Measurements from ENCODE around the gene LBX1.

LBX1 gene, protein sequence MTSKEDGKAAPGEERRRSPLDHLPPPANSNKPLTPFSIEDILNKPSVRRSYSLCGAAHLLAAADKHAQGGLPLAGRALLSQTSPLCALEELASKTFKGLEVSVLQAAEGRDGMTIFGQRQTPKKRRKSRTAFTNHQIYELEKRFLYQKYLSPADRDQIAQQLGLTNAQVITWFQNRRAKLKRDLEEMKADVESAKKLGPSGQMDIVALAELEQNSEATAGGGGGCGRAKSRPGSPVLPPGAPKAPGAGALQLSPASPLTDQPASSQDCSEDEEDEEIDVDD

DNA sequence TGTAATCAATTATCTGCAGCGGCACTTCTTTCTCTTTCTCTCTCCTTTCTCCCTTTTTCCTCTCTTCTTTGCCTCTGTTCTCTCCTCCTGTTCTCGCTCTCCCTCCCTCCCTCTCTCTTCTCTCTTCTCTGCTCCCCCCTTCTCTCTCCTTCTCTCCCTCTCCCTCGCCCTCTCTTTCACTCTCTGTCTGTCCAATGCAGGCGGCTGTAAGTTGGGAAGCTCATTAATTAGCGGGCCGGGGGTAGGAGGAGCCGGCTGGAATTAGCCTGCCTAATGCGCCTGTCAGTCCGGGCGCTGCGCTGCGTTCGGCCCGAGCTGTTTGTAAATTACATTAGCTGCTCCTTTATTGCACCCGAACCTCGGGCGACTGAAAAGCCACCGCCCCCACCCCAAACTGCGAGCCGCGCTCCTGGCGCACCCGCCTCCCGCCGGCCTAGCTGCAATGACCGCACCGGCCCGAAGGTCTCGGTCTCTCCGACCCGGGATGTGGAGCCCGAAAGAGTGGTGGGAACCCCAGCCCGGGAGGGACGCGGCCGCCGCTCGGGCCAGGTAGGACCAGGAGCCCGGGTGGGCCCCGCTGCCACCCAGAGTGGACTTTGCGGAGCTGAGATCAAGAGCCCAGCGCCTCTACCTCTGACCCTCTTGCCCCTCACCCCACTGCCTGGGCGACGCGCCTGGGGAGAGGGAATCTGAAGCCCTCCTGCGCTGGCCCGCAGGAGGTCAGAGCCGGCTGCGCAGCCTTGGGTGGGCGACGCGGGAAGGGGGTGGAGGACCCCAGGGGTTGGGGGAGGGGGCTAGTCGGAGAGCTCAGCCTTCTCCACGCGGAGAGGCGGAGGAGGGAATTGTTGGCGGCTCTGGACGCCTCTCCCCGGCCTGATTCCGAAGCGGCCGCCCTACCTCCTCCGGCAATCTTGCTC lies at the start of gene LBX1:
TSS of gene LBX1 (minus strand) at position 198 of the 917 bp plus-strand sequence. CDS start 648 bp downstream, outside the sequence.
- DNase-seq, result no peak

DNA sequence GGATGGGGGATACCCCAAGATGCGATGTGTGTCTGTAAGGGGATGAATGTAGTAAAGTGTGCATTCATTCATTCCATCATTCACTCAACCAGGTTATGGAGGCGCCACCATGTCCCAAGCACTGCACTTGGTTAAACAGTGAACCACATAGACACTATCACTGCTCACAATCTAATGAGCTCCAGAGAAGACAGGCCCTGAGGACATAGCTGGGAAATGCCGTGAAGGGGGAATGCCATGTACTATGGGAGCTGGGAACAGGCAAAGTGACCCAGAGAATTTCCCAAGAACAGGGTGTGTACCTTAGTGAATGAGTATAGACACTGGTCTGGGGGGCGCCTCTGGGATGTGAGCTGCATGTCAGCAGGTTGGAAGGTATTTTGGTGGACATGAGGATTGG lies 44.5 kb upstream of the LBX1 start:
- no peak for DNase-seq

DNA sequence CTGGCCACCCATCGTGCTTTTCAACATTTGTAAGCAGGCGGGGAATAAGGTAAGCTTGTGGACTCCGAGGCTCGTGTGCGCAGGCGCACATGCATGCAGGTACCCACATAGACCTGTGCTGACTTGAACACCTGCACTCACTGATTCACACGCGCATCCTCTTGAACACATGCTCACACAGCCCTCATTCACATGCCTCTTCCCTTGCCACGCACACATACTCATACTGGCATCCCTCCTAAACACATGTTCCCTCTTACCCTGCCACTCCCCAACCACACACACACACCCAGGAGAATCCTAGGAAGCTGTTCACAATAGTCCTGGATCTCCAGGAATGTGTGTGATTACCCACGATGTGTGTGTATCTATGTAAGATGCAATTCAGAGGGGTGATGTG lies 44.1 kb upstream of the LBX1 start:
- no peak for DNase-seq

DNA sequence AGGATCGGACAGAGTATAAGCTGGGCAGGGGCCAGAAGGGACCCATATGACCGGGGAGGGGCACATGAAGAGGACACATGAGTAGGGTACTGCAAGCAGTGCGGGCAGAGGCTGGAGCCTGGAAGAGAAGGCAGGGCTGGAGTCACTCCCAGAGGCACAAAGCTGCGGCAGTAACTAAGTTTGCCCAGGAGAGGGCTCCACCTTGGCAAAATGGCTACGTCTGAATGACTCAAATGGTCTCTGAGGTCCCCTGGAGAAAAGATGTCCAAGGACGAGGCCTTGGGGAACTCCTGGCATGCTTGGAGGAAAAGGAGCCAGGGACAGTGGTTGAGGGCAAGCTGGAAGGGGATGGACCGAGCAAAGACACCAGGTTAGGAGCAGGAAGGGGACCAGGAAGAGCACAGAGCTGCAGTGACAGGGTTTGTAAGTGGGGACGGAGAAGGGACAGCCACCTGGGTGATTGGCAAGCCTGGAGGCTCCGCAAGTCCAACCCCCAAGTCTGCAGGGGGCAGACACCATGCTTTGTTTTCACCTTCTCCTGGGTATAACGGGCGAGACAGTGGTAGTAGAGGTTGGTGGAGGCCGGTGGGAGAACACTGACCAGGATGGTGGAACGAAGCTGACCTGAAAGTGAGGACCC lies 43.1 kb upstream of the LBX1 start:
- DNase-seq, result no peak

DNA sequence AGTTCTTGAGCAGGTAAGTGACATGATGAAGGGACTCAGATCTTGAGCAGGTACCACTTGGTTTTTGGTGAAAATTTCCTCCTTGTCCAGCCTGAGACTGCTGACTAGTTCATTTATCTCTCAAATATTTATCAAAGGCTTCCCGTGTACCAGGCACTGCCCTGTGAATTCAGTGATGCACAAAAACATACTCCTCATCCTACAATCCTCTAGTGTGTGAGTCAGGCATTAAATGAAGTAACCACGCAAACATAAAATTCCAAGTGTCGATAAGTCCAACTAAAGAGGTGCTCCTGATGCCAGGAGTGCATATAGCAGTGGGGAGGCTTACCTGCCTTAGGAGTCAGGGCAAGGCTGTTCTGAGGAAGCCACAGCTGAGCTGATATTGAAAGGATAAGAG lies 41.5 kb upstream of the LBX1 start:
- DNase-seq, result no peak

DNA sequence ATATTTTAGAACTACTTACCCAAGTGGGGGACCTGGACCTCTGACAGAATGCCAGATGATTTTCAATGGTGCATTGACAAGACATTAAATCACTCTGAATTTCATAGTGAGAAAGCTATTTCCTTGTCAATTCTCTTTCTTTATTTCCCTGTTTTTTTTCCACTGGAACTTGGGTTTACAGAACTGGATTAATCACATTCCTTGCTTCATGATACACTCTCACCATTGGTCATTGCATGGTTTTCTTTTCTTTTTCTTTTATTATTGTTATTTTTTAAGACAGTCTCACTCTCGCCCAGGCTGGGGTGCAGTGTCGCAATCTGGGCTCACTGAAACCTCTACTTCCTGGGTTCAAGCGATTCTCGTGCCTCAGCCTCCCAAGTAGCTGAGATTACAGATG lies 38.5 kb upstream of the LBX1 start:
- DNase-seq, result no peak

DNA sequence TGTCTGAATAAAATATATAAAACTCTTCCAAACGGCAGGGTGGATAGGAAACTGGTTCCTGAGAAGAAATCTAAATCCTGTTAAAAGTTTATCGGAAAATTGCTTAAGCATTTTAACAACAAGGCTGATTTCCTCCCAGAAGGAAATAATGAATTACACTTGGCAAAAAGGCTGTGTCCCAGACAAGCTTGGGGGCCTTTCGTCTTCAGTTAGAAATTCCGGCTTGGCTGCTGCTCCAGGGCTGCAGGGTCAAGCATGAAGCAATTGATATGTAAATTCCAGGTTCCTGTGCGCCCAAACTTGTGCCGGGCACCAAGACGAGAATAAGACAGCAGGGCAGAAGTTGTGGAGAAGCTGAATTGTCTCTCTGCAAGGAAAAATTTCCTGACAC lies 38.0 kb upstream of the LBX1 start:
- DNase-seq, result no peak

DNA sequence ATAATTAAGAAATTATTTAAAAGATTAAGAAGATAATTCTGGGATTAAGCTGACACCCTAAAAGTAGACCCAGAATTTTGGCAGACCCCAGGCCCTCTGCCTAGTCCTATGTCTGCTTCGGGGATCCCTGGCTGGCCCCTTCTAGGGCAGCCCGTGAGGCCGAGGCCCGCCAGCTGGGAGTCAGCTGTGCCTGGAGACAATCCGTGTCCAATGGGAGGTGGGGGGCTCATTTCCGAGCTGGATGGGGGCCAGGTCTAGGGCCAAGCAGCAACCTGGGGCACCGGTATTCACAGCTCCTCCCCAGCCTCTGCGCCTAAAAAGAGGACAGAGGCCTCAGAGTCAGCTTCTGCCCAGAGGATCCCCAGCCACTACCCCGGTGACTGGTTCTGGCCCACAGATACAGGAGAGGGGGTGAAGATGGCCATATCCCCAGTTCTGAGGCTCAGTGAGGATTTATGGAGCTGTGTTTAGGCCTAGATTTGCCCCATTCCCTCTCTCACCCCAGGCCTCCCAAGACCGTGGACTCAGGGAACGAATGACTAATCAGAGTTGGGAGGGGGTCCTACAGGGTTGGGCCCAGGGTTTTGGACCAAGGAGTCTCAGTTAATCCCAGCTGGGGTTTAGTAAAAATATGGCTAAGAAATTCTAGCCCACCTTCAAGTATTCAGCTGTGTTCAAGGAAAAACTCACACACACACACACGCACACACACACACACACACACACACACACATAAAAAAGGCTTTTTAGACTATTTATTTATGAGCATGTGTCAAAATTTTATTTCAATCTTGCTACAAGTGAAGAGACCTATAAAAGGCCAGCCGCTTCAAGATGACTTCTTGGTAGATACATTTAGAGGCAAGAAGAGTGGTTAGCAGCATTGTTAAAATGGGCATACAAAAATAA lies 37.4 kb upstream of the LBX1 start:
- DNase-seq, result no peak

DNA sequence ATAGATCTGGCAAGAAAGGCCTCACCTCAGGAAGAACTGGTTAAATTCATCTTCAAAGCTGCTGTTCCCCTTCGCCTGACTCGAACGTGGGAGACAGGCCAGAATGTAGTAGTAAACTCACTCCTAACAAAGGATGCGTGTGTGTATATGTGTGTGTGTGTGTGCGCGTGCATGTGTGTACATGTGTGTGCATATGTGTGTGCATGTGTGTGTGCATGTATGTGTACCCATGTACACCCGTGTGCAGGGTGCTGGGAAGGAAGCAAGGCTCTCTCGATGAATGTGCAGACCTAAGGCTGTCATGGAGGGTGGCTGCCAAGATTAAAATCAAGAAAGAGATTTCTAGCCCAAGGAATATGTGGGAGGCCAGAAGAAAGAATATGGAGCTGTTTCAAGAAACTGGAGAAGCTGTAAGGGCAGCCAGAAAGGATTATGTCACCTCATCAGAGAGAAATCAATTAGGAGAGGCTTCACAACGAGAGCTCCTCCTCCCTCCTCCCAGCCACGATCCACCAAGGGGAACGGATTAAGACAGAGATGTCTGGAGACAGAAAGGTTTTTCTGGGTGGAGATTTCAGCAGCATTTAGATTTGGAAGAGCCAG lies 34.0 kb upstream of the LBX1 start:
- DNase-seq, result no peak

DNA sequence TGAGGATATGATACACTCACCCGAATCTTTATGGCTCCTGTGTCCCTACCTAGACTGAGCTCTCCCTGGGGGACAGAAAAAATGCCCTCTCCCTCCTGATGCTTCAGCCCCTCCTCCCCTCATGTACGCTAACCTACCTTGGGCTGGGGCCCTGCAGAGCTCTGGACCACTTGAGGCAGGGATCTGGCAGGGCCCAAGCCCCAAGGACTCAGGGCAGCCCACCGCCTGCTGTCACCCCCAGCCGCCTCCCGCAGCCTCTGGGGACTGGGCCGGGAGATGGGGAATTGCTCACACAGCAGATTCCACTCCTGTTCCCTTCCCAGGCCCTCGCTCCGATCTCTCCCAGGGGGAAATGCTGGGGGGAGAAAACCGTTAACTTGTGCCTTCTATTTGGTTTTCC lies 32.9 kb upstream of the LBX1 start:
- DNase-seq, result no peak

DNA sequence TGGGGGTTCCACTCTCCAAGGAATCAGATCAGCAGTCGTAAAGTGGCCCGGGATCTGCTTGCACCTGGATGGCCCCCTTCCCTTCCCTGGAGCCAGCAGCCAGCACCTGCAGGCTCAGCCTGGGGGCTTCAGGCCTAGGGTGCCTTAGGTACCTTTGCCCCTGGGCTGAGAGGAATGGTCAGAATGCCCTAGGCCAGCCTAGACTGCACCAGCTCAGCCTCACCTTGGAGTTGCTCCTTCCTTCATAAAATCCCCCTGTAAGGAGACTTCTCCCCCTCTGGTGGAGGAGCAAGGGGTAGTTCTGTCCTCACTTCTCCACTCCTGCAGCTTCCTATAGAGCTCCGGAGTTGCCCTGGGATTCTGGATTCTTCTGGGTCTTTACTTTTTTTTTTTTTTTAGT lies 32.4 kb upstream of the LBX1 start:
- DNase-seq, result no peak

DNA sequence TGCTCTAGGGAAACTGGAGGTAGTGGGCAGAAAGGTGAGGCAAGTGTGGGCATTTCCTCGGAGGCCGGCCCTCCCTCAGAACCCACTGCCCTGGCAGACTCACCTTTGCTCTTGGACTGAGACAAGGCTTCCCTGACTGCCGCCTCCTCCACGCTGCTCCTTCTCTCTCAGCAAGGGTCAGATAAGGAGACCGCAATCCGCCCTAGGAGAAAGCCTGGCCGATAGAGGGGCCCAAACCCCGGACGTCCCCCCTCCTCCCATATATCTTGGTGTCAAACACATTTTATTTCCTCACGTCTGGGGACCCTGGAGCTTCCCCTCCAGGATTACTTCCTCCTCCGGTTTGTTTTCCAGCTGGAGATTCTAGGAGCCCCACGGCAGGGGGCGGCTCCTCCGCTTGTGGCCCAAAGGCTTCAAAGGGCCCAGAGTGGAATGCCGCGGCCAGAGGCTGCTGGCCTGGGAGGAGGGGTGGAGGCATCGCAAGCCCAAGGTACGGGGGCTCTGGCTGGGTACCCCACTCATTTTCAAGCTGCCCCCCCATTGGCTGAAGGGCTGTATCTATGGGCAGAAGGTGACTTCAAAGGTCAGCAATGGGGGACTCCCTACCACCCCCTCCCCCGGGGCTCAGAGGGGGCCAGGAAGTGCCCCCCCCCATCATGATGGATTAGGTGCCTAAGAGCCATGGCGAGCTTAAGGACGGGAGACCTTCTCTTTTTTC lies 31.7 kb upstream of the LBX1 start:
- no peak for DNase-seq

DNA sequence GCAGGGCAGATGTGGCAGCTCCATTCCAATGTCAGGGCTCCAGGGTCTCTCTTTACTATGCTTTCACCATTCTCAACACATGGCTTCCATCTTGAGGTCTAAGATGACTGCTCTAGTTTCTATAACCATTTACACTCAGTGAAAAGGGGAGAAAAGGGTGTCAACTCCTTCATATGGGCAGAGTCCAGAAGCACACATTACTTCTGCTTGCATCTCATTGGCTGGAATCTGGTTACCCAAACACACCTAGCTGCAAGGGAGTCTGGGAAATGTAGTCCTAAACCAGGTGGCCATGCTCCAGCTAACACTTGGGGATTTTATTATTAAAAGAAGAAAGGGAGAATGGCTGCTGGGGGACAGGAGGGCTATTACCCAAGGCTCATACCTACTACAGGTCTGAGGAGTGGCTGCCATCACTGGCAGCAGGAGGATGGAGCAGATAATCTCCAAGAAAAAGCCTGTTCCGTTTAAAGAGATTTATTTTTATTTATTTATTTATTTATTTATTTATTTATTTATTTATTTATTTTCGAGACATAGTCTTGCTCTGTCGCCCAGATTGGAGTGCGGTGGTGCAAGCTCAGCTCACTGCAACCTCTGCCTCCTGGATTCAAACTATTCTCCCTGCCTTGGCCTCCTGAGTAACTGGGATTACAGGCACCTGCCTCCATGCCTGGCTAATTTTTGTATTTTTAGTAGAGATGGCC lies 29.1 kb upstream of the LBX1 start:
- DNase-seq, result no peak

DNA sequence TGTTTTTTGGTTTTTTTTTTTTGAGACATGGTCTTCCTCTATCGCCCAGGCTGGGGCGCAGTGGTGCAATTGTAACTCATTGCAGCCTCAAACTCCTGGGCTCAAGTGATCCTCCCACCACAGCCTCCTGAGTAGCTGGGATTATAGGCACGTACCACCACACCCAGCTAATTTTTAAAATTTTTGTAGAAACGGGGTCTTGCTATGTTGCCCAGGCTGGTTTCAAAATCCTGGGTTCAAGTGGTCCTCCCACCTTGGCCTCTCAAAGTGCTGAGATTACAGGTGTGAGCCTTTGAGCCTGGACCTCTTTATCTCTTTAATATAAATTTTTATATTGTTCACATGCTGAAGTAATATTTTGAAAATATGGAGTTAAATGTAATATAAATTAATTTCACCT lies 28.2 kb upstream of the LBX1 start:
- DNase-seq, result no peak

DNA sequence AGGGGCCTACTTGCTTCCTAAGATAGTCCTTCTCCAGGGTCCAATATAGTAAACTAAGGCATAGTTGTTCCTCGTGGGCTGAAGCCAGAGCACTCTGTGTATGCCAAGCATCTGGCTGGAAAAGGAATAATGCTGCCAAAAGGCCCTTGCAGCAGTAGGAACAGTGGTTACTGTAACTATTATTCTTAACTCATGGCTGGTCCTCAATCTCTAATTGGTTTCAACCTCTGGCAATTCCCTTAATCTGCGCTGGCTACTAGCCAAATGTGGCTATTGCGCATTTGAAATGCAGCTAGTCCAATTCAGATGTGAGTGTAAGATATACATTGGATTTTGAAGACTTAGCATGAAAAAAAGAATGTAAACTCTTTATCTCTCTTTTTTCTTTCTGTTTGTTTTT lies 27.8 kb upstream of the LBX1 start:
- DNase-seq, result no peak

DNA sequence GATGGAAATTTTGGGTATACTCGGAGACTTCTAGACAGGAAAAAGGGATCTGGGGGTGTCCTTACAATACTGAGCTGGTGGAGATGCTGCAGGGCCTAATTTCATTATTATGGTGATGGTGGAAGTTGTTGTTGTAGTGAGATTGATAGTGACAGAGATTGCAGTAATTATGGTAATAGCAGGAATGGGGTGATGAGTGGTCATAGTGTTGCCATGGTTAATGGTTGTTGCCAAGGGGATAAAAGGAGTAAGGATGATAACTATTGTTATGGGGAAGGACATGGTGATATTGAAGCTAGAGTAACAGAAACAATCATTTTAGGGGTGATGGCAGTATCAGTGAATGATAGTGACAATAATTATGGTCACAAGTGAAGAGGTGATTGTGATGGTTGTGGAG lies 27.1 kb upstream of the LBX1 start:
- DNase-seq, result no peak

DNA sequence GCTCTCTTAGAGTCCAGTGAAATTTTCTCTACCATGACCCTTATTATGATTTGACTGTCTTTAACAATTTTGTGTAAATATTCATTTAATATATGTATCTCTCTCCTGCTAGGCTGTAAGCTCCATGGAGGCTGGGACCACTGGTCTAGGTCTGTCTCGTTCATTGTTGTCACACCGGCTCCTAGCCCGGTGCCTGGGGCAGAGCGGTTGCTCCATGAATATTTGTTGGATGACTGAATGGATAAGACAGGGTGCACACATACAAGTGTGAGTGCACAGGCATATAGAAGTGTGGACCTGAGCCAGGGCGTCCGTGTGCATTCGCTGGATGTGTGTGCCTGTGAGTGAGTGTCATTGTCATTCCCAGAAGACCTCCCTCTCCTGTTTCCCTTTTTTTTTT lies 20.9 kb upstream of the LBX1 start:
- DNase-seq, result no peak

DNA sequence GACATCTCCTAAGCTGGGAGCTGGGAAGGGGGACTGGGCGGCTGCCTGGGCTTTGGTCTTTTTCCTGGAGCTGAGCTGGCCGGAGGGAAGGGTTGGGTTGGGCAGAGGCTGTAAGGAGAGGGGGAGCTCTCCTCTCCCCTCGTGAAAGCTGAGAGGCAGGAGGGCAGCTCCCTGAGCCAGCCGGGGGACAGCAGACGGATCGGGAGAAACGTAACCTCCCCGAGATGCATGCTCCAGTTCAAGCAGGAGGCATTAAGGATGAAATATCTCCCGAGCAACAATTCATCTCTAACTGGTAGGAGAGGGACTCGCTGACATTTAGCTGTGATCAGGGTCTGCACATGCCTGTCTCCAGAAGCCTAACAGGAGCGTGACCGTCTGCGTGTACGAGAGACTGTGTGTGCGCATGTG lies 19.9 kb upstream of the LBX1 start:
- no peak for DNase-seq

DNA sequence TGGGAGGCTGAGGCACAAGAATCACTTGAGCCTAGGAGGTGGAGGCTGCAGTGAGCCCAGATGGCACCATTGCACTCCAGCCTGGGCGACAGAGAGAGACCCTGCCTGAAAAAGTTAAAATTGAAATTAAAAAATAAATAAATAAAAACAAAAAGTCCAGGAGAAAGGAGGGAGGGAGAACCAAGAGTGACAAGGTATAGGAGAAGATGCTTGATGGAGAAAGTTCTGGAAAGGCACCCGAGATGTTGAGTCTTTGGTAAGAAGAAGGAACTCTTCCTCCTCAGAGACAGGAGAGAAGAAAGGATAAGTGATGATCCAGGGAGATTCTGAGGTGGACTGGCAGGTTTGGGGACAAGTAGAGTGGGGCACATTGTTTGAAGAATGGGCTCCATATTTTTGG lies 17.4 kb upstream of the LBX1 start:
- no peak for DNase-seq

DNA sequence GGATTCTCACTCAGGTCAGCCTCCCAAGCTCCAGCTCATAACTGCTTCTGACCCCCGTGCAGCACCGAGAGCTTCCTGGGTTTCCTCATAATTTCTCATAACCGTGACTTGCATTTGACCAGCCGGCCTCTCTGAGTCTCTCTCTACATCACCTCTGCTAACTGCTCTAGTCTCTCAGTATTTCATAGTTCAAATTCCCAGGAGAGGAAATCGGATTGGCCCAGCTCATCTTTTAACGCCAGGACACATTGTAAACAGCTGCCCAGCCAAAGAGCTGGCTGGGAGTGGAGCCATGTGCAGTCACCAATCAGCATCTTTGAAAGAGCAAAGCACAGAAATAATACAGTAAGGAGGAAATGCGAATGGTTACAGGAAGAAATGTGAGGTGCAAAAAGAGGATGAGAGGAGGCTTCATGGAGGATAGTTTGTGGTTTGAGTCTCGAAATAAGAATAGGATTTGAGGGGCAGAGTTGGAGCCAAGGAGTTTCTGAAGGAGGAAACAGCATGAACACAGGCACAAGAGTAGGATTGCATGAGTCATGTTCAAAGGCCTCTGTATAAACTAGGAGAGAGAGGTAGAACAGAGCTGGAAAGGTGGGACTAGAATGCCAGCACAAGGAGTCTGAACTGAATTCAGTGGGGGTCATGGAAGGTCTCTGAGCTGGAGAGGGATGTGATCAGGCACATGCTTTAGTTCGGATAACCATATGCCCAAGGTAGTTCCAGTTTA lies 15.2 kb upstream of the LBX1 start:
- no peak for DNase-seq
